Measurements from ENCODE around the gene PNPO. TPM values are rescaled to one million over a fixed set of nuclear protein-coding genes. Genes with fewer than 3 reads are reported as not detected.

The PNPO gene
- total RNA-seq, 1 donor from 2014 or later, result 7.5 TPM

DNA sequence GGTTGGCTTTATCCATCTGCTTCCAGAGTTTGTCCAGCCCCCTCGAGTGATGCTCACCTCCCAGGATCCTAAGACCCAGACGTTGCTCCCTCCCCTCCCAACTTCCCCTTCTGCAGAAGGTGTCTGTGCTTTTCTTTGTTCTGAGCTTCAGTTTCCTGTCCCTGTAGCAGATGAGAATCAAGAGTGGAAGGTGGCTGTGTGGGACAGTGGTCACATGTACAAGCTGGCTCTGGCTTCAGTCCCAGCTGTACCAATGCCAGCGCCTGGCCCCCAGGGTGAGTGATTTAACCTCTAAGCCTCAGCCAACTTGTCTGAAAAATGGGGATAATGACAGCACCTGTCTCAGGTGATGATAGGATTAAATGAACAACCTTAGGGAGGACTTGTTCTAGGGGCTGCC is 8.6 kb downstream of the PNPO start:
- no peak for DNase-seq

DNA sequence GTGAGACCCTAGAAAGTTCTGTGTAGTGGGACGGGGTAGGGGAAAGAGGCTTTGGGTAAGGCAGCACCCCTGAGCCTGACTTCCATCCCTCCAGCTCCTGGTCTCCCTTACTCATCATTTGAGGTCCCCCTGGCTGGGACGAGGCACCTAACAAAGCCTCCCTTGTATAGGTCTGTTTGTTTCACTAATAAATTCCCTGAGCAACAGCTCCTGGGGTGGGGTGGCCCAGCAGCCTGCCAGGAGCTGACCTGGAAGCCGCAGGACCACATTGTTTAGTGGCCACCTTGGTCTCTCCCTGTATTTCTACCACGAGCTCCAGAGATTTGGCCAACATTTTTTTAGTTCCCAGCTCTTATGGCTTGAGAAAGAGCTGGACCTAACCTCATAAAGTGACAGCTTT is 9.1 kb downstream of the PNPO start:
- DNase-seq, result no peak

DNA sequence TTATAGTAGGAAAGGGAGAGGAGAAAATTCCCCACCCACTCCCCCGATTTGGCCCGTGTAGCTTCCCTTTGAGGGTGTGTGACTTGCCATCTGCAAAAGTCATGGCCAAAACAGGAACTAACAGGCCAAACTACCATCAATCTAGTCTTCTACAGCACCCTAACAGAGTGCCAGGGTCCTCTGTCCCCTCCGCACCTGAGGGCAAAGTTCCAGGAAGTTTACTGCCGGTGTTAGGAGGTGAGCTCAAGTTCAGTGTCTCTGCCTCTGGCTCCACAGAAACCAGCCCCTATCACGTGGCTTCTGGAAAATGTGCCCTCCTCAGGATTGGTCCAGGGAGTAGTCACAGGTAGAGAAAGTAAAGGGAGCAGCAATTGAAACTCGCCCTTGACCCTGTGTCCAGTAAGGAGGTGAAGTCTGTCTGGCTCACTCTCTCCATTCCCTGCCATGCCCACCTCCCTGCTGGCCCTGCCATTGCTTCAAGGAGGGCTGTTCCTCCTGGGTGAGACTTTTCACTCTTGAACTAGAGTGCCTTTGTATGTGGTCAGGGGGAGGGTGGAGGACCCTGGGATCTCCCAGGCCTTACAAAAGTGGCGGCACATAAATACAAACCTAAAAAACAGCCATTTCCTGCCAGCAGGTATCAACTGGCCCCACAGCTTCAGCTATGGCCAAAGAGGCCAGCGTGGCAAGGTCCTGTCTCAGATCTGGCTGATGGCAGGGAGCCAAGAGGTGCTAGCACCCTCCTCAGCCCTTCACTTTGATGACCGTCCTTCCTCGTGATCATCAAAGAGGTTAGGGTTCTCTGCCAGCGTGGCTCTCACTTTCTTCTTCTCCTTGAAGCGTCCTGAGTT is 11.0 kb downstream of the PNPO start:
- no peak for DNase-seq

DNA sequence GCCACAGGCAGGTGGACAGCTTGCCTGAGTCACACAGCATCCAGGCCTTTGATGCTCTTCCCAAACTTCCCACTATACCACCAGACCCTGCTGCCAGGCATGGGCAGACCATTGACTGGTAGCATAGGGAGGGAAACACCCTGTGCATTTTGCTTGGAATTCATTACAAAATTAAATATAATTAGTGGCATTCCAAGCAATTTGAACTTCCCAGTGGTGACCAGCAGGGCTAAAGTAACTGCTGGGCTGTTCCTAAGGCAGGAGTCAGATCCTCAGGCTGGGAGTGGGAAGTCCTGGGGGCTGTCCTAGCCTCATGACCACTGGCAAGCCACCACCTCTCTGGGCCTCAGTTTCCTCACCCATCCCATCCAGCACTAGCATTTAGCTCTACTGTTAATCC is 12.5 kb downstream of the PNPO start:
- no peak for DNase-seq

DNA sequence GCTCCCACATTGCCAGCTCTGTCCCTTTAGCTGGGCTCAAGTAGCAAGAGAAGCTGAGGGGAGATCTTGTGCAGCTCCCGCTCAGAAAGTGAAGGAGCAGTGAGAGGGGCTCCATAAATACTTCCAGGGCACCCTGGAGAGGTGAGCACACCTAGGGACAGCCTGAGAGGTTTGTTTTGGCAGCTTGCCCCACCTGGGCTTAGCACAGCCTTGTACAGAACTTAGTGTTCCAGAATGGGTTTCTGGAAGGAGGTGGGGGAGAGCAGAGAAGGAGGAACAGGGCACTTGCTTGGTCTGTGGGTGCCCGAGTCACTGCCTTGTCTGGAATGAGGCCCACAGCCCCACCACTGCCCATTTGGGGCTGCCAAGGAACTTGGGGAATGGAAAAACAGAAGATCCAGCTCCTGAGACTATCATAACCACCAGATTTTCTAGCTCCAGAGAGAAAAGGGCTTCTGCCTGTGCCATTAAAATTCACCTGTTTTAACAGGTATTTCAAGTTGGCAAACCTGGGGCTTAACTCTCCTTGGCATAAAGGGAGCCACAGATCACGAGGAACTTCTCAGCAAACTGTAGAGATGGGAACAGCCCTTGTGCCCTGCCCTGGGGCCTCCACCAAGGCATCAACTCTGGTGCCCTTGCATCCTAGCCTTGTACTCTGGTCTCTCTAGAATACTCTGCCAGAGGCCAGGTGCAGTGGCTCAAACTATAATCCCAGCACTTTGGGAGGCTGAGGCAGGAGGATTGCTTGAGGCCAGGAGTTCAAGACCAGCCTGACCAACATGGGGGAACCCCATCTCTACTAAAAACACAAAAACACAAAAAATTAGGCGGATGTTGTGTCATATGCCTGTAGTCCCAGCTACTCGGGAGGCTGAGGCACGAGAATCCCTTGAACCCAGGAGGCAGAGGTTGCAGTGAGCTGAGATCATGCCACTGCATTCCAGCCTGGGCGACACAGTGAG is 14.4 kb downstream of the PNPO start:
- no peak for DNase-seq

DNA sequence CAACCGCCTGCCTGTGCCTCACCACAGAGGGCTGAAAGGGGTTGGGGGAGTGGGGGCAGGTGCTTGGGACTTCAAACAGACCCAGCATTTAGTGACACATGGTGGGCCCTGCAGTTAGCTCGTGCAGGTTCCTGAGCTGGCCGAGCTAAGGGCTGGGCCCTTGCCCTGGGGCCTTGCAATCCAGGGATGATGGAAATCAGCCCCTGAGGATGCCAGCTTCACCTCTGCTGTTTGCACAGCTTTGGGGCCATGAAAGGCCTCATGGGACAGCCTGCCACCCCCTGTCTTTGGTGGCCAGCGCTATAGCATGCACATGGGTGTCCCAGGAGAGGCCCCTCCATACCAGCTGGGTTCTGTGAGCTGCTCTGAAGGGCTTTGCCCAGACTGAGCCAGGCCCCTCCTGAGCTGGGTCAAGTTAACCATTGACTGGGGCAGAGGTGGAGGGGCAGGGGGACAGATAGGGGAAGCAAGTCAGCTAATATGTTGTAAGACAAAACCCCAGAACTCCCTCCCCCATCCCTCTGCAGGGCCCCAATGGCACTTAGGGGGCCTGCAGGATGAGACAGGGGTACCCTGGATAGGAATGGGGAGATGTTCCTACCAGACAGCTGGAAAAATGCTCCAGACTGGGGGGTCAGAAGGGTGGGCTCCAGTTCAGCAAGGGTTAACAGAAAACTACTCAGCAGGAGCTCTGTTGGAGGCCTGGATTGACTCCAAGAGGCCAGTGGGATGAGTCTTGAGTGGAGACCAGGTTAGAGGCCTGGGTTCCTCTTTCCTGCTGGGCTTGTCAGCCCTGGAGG is 15.6 kb downstream of the PNPO start:
- DNase-seq, result no peak

DNA sequence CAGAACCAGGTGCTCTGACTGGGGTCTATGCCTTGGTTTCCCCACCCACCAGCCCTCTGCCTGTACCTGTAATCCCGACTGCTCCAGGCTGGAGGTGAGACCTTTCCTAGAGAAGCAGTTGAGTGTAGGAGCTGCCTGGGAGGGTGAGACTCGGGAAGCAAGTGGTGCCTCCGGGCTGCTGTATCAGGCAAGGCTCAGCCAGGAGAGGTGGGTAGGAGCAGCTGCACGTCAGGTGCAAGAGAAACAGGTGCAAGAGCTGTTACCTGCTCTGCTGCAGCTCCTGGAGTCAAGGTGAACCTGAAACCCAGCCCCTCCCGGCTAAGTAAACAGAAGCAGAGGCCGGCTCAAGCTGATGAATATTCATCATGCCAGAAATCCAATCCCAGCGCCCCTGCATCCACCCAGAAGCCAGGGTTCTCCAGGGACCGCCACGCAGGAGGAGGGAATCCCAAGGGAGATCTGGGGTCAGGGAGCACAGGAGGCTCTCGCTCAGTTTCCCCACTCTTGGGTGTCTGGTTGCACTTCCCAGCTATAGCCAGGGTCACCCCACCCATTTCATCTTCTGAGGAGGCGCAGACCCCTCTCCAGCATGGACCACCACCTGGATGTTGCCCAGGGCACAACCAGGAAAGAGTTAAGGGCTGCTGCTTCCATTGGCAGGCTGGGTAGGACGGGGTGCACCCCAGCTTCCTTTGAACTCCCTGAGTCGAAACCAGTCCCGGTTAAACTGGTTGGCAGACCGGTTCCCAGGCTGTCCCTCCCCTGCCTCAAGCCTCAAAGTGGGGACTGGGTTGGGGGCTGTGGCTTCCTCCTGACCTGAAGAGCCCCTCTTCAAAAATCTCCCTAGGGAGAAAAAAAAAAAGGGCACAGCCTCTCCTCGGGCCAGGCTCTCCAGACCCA is 16.5 kb downstream of the PNPO start, which contains the start of gene PRR15L:
TSS of gene PRR15L (minus strand) at position 293 of the 900 bp plus-strand sequence. CDS start 4,649 bp downstream, outside the sequence.
- DNase-seq, result no peak

DNA sequence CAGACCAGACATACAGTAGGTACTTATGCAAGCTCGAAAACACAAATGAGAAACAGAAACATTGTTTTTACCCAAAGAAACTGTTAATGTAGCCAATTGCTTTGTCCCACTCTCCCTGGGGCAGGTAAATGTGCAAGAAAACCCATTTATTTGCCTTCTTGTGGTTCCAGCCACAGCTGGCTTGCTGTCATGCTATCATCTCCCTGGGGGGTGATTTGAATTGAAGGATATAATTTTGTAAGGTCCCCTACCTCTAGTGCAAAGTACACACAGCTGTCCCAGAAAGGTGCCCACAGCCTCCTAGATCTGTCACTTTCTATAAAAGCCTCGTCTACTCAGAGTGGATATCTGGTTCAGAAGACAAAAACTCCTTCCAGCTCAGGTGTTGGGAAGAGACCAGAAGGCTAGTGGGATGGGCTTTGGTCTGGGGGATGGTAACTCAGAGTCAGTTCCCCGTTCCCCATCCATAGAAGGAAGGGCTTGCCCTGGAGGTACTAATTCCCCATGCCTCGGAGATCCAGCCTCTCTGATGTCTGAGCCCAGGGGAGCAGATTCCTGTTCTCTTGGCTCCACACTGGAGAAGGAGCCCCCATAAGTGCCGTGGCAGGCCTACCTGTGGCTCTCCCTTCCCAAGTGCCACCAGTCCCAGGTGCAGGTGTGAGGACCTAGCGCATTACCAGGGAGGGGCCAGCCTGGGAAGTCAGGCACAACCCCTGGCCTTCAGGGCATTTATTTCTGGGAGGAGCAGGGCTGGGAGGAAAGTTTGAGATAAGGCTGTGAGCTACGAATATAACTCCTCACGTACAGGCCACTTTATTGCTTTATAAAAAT is 18.7 kb downstream of the PNPO start:
- DNase-seq, result no peak

DNA sequence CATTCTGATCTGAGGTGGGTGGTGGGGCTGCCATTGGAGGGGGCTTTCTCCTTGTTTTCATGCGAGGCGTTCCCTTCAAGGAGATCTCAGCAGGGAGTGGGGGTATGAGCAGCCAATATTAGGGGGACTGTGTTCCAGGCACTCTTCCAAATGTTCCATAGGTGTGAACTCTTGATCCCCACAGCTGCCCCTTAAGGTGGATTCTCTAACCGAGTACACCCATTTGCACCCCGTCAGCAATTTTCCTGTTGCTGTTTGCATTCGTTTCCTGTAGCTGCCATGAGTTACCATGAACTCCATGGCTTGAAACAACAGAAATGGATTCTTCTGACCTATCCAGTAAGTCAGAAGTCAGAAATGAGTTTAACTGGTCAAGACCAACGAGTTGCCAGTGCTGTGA is 20.0 kb downstream of the PNPO start:
- no peak for DNase-seq

DNA sequence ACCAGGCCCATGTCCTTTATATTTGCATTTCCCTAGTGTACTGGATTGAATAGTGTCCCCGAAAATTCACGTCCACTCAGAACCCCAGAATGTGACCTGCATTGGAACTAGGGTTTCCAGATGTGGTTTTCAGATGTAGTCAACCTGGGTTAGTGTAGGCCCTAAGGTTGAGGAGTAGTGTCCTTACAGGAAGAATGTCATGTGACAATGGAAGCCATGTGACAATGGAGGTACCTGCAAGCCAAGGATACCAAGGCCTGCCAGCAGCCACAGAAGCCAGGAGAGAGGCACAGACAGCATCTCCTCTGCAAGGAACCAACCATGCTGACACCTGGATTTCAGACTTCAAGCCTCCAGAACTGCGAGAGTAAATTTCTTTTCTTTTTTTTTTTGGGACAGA is 21.5 kb downstream of the PNPO start:
- DNase-seq, result no peak

DNA sequence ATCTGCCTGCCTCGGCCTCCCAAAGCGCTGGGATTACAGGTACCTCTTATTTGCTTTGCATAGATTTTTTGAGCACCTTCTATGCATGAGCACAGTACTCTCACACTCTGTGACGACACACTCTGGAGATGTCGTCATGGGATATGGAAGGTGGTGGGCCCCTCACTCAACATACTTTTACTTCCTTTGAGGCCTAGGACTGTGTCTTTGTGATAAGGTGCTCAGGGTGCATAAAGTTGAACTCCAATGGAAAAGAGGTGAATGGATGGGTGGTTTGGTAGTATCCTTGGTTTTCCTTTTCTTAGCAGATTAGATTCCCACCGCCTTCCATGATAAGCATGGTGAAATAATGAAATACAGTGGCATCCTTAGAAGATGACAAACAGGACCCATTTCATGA is 23.5 kb downstream of the PNPO start:
- DNase-seq, result no peak

DNA sequence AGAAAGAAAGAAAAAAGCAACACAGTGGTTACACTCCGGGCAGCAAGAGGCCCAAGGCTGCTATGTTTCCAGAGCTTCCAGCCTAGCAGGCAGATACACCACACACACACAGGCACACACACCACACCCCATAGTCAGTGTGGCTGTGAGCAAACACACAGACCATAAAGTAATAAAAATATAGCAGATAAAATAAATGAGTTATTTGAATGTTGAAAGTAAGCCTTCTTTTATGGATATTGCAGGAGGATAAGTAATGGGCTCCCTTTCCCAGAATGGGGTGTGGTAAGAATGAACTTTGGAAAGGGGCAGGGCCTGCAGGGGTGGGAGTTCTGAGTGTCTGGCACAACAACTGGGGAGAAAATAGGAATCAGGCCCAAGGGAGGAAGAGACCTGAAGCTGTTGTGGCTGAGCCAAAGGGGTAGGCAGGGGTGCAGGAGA is 24.7 kb downstream of the PNPO start:
- no peak for DNase-seq

DNA sequence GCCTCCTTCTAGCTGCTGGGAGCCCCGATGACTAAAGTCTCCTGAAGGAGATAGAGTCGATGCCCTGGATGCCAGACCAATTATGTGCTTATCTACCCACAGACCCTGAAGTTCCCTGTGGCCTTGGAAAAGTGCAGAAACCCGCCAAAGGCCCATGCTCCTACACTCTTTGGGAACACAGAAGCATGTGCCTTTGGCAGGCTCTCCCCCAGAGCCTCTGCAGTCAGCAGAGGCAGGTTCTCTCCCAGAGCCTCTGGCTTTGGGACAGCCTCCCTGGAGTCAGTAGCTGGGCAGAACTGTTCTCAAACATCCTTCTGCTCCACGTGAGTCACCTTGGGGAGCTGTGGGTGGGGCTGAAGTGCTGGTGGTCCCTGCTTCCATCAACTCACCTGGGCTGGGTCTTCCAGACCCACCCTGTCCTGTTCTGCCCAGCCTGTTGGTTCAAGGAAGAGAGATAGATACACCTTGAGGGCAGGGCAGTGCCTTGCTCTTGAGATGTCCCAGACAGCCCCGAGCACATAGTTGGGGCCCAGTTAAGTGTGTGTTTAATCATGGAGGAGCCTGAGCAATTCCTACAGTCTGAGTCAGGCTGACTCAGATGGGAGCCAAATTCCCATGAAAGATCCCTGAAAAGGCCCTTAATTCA is 26.4 kb downstream of the PNPO start:
- no peak for DNase-seq

DNA sequence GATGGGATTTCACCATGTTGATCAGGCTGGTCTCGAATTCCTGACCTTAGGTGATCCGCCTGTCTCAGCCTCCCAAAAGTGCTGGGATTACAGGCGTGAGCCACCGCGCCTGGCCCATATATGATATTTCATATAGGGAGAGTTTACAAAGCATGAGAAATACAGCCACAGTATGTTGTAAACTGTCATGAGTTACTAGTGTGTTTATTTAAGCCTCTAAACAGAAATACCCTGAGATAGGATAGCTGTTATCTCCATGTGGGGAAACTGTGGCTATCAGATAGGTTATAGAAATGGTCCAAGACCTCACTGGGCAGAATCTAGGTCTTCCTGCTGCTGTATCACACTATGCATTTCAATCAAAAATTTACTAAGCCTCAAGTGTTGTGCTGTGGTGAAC is 27.5 kb downstream of the PNPO start:
- DNase-seq, result no peak

DNA sequence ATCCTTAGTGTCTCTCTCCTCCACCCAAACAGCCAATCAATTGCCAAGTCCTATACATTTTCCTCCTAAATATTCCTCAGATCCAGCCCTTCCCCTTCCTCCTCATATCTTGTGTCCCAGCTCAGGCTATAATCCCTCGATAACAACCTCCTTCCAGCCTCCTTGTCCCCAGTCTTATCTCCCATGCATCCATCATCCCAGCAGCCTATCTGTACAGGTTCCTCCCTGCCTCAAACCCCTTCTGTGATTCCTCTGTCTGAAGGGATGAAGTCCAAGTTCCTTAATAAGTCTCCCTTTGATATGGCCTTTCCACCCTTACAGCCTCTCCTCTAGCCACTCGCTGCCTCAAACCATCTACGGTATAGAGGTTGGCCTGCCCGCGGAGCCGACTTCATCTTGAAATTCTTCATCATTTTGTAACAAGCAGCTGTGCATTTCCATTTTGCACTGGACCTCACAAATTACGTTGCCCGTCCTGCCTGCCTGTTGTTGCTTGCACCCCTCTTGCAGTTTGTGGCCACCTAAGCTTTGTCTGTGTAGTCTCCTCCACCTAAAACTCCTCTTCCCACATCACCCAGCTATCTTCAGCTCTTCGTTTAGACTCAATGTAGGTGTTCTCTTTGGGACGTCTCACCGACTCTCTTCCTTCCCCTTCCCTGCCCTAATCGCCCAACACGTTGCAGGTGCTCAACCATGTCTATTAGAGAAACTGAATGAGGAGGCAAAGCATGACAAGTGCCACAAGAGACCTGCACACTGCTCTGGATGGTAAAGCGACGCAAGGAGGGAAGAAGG is 28.8 kb downstream of the PNPO start:
- no peak for DNase-seq

DNA sequence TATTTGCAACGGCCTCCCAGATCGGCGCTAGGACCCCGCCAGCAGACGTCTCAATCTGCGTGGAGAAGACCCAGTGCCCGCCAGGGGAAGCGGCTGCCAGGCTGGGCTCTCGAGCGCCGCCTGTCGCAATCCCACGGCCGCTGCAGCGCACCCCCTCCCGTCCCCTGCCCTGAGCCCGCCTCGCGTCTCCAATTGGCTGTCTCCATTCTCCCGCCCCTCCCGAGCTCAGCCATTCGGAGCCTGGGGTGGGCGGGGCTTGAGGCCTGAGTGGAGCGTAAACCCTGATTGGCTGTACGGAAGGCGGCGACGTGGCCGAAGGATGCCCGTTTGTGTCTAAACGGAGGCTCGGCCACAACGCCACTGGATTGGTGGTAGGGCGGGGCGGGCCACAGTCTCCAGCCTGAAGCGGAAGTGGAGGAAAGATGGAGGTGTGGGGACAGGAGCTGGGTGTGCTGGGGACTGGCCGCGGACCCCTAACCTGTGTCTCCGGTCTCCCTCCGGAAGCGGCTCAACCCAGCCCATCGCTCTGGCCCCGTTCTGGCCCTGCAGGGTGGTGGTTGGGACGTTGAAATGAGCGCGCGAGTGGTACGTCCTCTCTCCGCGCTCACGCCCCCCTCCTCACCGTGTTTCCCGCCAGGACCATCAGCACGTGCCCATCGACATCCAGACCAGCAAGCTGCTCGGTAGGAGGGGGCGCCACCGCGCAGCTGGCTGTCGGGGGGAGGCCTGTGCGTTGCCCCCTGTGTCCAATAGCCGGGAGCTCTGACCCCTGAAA is 29.5 kb downstream of the PNPO start, which contains the start of gene CDK5RAP3:
TSS of gene CDK5RAP3 (plus strand) at position 389 of the 775 bp plus-strand sequence. CDS start at position 423, 34 bp downstream.
- peak; percentile 99 for DNase-seq

DNA sequence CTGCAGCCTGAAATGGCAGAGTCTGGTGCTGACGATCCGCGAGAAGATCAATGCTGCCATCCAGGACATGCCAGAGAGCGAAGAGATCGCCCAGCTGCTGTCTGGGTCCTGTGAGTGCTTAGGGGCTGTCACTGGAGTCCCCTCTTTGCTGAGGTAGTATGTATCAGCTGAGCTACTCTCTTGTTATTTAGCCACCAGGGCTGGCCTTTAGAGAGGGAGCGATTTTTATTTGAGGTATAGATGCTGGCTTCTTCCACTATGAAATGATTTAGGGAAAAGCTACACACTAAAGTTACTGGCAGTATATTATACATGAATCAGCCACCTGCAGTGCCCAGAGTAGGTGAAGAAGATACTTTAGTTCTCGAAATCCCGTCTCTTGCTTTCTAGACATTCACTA is 32.2 kb downstream of the PNPO start:
- DNase-seq, result no peak

Data from occipital lobe (tissue), 2 donors.